ENCODE results near the gene RBFOX2.

The RBFOX2 gene

GRCh38 chr22:35783943-35784614, 244.5 kb downstream of the RBFOX2 start:
- H3K4me2 ChIP-seq (ENCODE audit: low read length): no peak overlapping the region
- no peaks in the 10 kb centered on the region for H3K9me3 ChIP-seq (ENCODE audit: insufficient read depth, low read length)
- H3K79me2 ChIP-seq (ENCODE audit: low read length): no peaks in the 10 kb centered on the region
- no peaks in the 10 kb centered on the region for H3K4me1 ChIP-seq (ENCODE audit: low read length)
- peaks cover 31% of the 10 kb centered on the region for H3K27me3 ChIP-seq (ENCODE audit: low read depth, low read length)
- no peak overlapping the region for H3K4me3 ChIP-seq (ENCODE audit: low read length)
- no peaks in the 10 kb centered on the region for H3K36me3 ChIP-seq (replicated peaks; ENCODE audit: low read depth, low read length)
- TF ChIP-seq, protein P1, sequence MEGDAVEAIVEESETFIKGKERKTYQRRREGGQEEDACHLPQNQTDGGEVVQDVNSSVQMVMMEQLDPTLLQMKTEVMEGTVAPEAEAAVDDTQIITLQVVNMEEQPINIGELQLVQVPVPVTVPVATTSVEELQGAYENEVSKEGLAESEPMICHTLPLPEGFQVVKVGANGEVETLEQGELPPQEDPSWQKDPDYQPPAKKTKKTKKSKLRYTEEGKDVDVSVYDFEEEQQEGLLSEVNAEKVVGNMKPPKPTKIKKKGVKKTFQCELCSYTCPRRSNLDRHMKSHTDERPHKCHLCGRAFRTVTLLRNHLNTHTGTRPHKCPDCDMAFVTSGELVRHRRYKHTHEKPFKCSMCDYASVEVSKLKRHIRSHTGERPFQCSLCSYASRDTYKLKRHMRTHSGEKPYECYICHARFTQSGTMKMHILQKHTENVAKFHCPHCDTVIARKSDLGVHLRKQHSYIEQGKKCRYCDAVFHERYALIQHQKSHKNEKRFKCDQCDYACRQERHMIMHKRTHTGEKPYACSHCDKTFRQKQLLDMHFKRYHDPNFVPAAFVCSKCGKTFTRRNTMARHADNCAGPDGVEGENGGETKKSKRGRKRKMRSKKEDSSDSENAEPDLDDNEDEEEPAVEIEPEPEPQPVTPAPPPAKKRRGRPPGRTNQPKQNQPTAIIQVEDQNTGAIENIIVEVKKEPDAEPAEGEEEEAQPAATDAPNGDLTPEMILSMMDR (IDR thresholded peaks at IDR 0.05; ENCODE audit: low read depth, low read length): no peak
- TF ChIP-seq EZH2phosphoT487 (IDR thresholded peaks at IDR 0.05; ENCODE audit: low read depth): no peak
- no peak overlapping the region for H2AFZ ChIP-seq (ENCODE audit: low read depth, low read length)
- H3K27ac ChIP-seq (ENCODE audit: low read length): no peak overlapping the region
- no peaks in the 10 kb centered on the region for H4K20me1 ChIP-seq (ENCODE audit: insufficient read depth, low read length)
- no peak overlapping the region for H3K9ac ChIP-seq (ENCODE audit: low read length)

GRCh38 chr22:35782504-35782903, 246.1 kb downstream of the RBFOX2 start:
- H3K4me1 ChIP-seq (ENCODE audit: low read length): no peaks in the 10 kb centered on the region
- H3K36me3 ChIP-seq (replicated peaks; ENCODE audit: low read depth, low read length): no peaks in the 10 kb centered on the region
- no peak overlapping the region for H2AFZ ChIP-seq (ENCODE audit: low read depth, low read length)
- H3K9ac ChIP-seq (ENCODE audit: low read length): no peak overlapping the region
- TF ChIP-seq, protein P1 (IDR thresholded peaks at IDR 0.05; ENCODE audit: low read depth, low read length): no peak
- no peak for TF ChIP-seq EZH2phosphoT487 (IDR thresholded peaks at IDR 0.05; ENCODE audit: low read depth)
- no peak overlapping the region for H3K27ac ChIP-seq (ENCODE audit: low read length)
- H3K79me2 ChIP-seq (ENCODE audit: low read length): no peaks in the 10 kb centered on the region
- no peak overlapping the region for H3K4me3 ChIP-seq (ENCODE audit: low read length)
- no peaks in the 10 kb centered on the region for H3K9me3 ChIP-seq (ENCODE audit: insufficient read depth, low read length)
- H4K20me1 ChIP-seq (ENCODE audit: insufficient read depth, low read length): no peaks in the 10 kb centered on the region
- peaks cover 47% of the 10 kb centered on the region for H3K27me3 ChIP-seq (ENCODE audit: low read depth, low read length)
- no peak overlapping the region for H3K4me2 ChIP-seq (ENCODE audit: low read length)

DNA sequence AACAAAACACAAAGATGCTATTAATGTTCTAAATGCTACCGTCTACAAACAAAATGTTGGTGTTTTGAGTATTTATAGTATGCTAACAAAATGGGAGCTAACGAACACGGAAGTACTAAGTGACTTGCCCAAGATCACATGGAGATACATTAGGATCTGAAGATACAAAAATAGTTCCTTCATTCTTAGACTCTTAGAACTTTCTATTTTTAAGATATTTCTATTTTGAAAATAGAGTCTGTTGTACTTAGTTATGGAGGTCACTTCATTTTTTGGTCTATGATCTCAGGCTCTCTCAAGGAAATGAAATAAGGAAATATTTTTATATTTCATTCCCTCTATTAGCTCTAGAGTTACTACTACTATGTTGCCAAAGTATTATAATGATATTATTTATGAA, 246.7 kb downstream of the RBFOX2 start:
- Histone ChIP-seq H3K36me3 (replicated peaks; ENCODE audit: low read depth, low read length) (no peaks in the 10 kb centered on the region), H3K27me3 (ENCODE audit: low read depth, low read length) (peaks cover 46% of the 10 kb centered on the region), H3K4me2 (ENCODE audit: low read length) (no peak overlapping the region), H3K4me3 (ENCODE audit: low read length) (no peak overlapping the region), H3K9ac (ENCODE audit: low read length) (no peak overlapping the region), H4K20me1 (ENCODE audit: insufficient read depth, low read length) (no peaks in the 10 kb centered on the region), H2AFZ (ENCODE audit: low read depth, low read length) (no peak overlapping the region), H3K4me1 (ENCODE audit: low read length) (no peaks in the 10 kb centered on the region), H3K27ac (ENCODE audit: low read length) (no peak overlapping the region), H3K9me3 (ENCODE audit: insufficient read depth, low read length) (no peaks in the 10 kb centered on the region), H3K79me2 (ENCODE audit: low read length) (no peaks in the 10 kb centered on the region)
- no peak for TF ChIP-seq EZH2phosphoT487 (IDR thresholded peaks at IDR 0.05; ENCODE audit: low read depth)
- TF ChIP-seq, protein P1 (IDR thresholded peaks at IDR 0.05; ENCODE audit: low read depth, low read length): no peak

DNA sequence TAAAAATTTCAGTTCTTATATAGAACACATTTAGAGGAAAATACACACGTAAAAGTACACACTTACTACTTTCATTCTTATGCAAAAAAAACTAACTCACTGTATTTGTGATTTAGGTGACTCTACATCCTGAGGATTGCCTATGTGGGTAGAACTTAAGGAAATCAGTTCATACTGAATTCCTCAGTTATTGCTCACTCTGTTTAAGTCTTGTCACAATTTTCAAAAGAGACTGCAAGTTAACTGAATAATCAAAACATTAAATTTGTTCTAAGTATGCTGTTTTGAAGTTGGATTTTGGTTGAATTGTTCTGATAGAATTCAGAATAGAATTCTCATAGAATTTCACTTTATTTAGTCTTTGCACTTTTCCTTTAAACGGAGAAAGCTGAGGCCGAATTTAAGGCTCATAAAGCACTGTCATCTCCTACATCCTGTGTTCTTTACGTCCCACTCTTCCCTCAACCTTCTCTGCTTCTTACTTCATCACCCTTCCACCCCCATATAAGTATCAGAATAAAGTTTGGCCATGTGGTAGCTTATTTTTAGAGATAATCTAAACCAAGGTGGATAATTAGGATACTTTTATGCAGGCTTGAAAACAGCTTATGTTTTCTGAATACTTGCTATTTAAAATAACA, 251.2 kb downstream of the RBFOX2 start:
- Histone ChIP-seq H3K9ac (ENCODE audit: low read length) (no peak overlapping the region), H3K9me3 (ENCODE audit: insufficient read depth, low read length) (no peaks in the 10 kb centered on the region), H3K79me2 (ENCODE audit: low read length) (no peaks in the 10 kb centered on the region), H3K4me1 (ENCODE audit: low read length) (no peaks in the 10 kb centered on the region), H3K27ac (ENCODE audit: low read length) (no peak overlapping the region), H3K27me3 (ENCODE audit: low read depth, low read length) (peaks cover 62% of the 10 kb centered on the region), H3K4me2 (ENCODE audit: low read length) (no peak overlapping the region), H3K4me3 (ENCODE audit: low read length) (no peak overlapping the region), H3K36me3 (replicated peaks; ENCODE audit: low read depth, low read length) (no peaks in the 10 kb centered on the region), H2AFZ (ENCODE audit: low read depth, low read length) (no peak overlapping the region), H4K20me1 (ENCODE audit: insufficient read depth, low read length) (no peaks in the 10 kb centered on the region)
- TF ChIP-seq EZH2phosphoT487 (IDR thresholded peaks at IDR 0.05; ENCODE audit: low read depth): no peak
- TF ChIP-seq, protein P1 (IDR thresholded peaks at IDR 0.05; ENCODE audit: low read depth, low read length): no peak

Data from OCI-LY3 (cell line).